NCI-H2227 (cell line): Measurements from ENCODE around the gene TEK.

Source experiments
- DNase-seq: peaks from one replicate; lab custom pipeline; 2025; ENCODE audit not compliant: unreplicated experiment; lab: John Stamatoyannopoulos, UW

TEK gene

GRCh38 chr9:27176971-27177370, 67.9 kb downstream of the TEK start:
- DNase-seq: no peak

GRCh38 chr9:27179245-27179865, 70.3 kb downstream of the TEK start:
- DNase-seq: no peak

- DNase-seq: no peak
These were observed 72.4 kb downstream of the TEK start for GRCh38 chr9:27181381-27181780.

- no peak for DNase-seq
These were observed 73.4 kb downstream of the TEK start for GRCh38 chr9:27182421-27182820.

GRCh38 chr9:27183131-27183530, 74.1 kb downstream of the TEK start:
- DNase-seq: no peak

GRCh38 chr9:27183701-27184100, 74.7 kb downstream of the TEK start:
- DNase-seq: no peak

- no peak for DNase-seq
These were observed 75.7 kb downstream of the TEK start for GRCh38 chr9:27184556-27185351.

GRCh38 chr9:27188426-27188825, 79.4 kb downstream of the TEK start:
- DNase-seq: no peak

GRCh38 chr9:27189426-27189825, 80.4 kb downstream of the TEK start:
- DNase-seq: no peak

- DNase-seq: no peak
These were observed 83.4 kb downstream of the TEK start for GRCh38 chr9:27192291-27192960.

GRCh38 chr9:27193886-27194285, 84.9 kb downstream of the TEK start:
- no peak for DNase-seq

- no peak for DNase-seq
These were observed 85.5 kb downstream of the TEK start for GRCh38 chr9:27194401-27195091.

GRCh38 chr9:27195191-27195590, 86.2 kb downstream of the TEK start:
- DNase-seq: no peak

- DNase-seq: no peak
These were observed 87.4 kb downstream of the TEK start for GRCh38 chr9:27196383-27196782.

GRCh38 chr9:27198190-27198589, 89.2 kb downstream of the TEK start:
- no peak for DNase-seq

- DNase-seq: no peak
These were observed 93.0 kb downstream of the TEK start for GRCh38 chr9:27202056-27202455.

- no peak for DNase-seq
These were observed 94.8 kb downstream of the TEK start for GRCh38 chr9:27203783-27204182.

- no peak for DNase-seq
These were observed 95.6 kb downstream of the TEK start for GRCh38 chr9:27204578-27204977.

GRCh38 chr9:27205198-27205597, 96.2 kb downstream of the TEK start:
- no peak for DNase-seq

GRCh38 chr9:27206041-27206440, 97.0 kb downstream of the TEK start:
- no peak for DNase-seq

- DNase-seq: no peak
These were observed 100.0 kb downstream of the TEK start for GRCh38 chr9:27209034-27209433.

GRCh38 chr9:27210588-27210987, 101.6 kb downstream of the TEK start:
- DNase-seq: no peak
